HCT116 (cell line): ENCODE data around the gene PRRT2. TPM values are rescaled to one million over a fixed set of nuclear protein-coding genes. Genes with fewer than 3 reads are reported as not detected.

ENCODE experiments used
- ATAC-seq: fragments of 200-7000 bp; cut with Tn5 transposase; 2 replicates; pipeline ENCODE4 v1.9.1; 2020; ENCODE audit warnings: mild to moderate bottlenecking, moderate library complexity
- BruUV-seq: library from RNA; stranded (reverse); fragments of 400-500 nt; replicated peaks from 2 replicates; lab custom pipeline; 2021; lab: Mats Ljungman, UMichigan
- CTCF ChIA-PET: fragments of 300-600 bp; sonication (Branson Sonifier 250); formaldehyde crosslinking; loops from one replicate; lab custom pipeline; 2021; ENCODE audit warnings: antibody characterized with exemption; lab: Charles Lee
- POLR2A ChIA-PET: fragments of 300-600, 350-600 bp; sonication (Branson Sonifier 250); formaldehyde crosslinking; loops from one replicate; lab custom pipeline; 2021; ENCODE audit warnings: antibody characterized with exemption; lab: Charles Lee
- RAD21 ChIA-PET, 2 experiments: fragments of 300-600 bp; sonication (Branson Sonifier 250); formaldehyde crosslinking; loops; one replicate each; lab custom pipeline; 2023; ENCODE audit warnings: low total read pairs in 2 of 2; ENCODE audit not compliant: uncharacterized antibody in 2 of 2, unreplicated experiment in 2 of 2, low non-redundant PET in 1 of 2; lab: Charles Lee
- DNase-seq: peaks from one replicate; pipeline ENCODE4 v3.0.0-alpha.2; 2010; ENCODE audit warnings: low read depth, low spot score
- H2AFZ ChIP-seq: fragments of 200-600 bp; shearing (Covaris generic), sonication (generic); 2 replicates; pipeline ENCODE4 v1.6.1; 2017; ENCODE audit warnings: low read depth, mixed run types, mixed read lengths, antibody characterized with exemption, low read length; ENCODE audit not compliant: poor library complexity, severe bottlenecking
- H3K27ac ChIP-seq: 2 replicates; pipeline ENCODE4 v1.5.1; 2012; ENCODE audit warnings: low read depth, low read length
- H3K27me3 ChIP-seq: fragments of 200-600 bp; sonication (generic); 2 replicates; pipeline ENCODE4 v1.6.1; 2016; ENCODE audit warnings: mixed run types, low read length, mixed read lengths; ENCODE audit not compliant: insufficient read depth
- H3K36me3 ChIP-seq, 2 experiments: fragments of 200-500 bp in 1 of 2; fragments of 200-600 bp in 1 of 2; sonication (Bioruptor generic) in 1 of 2; sonication (generic) in 1 of 2; 2 replicates each; pipeline versions ENCODE4 v1.5.1 to v1.6.1; 2014 to 2016; ENCODE audit warnings: low read length in 2 of 2, inconsistent platforms in 1 of 2, mixed read lengths in 1 of 2, mixed run types in 1 of 2; ENCODE audit not compliant: insufficient read depth in 2 of 2, control insufficient read depth in 1 of 2
- H3K4me1 ChIP-seq, 2 experiments: fragments of 200-600 bp in 1 of 2; sonication (generic) in 1 of 2; 2 replicates each; pipeline versions ENCODE4 v1.5.1 to v1.6.1; 2012 to 2017; ENCODE audit warnings: low read length in 2 of 2, inconsistent platforms in 1 of 2, mild to moderate bottlenecking in 1 of 2, mixed read lengths in 1 of 2, mixed run types in 1 of 2, moderate library complexity in 1 of 2; ENCODE audit not compliant: insufficient read depth in 2 of 2, control insufficient read depth in 1 of 2
- H3K4me2 ChIP-seq: fragments of 200-600 bp; sonication (generic); 2 replicates; pipeline ENCODE4 v1.6.1; 2017; ENCODE audit warnings: mixed run types, low read length, mixed read lengths
- H3K4me3 ChIP-seq, 2 experiments: fragments of 200-600 bp in 1 of 2; sonication (generic) in 1 of 2; replicated peaks in 1 of 2; 2 replicates each; pipeline ENCODE4 v1.5.1; 2011 to 2016; ENCODE audit warnings: low read length in 2 of 2, control low read depth in 1 of 2, low read depth in 1 of 2, mild to moderate bottlenecking in 1 of 2, mixed read lengths in 1 of 2, mixed run types in 1 of 2
- H3K79me2 ChIP-seq: fragments of 200-600 bp; sonication (generic); 2 replicates; pipeline ENCODE4 v1.6.1; 2017; ENCODE audit warnings: mild to moderate bottlenecking, mixed run types, low read length, moderate library complexity, mixed read lengths; ENCODE audit not compliant: insufficient read depth
- H3K9ac ChIP-seq: fragments of 200-600 bp; sonication (generic); 2 replicates; pipeline ENCODE4 v1.6.1; 2016; ENCODE audit warnings: low read length, mixed read lengths
- H3K9me2 ChIP-seq: fragments of 200-600 bp; sonication (generic), shearing (Covaris generic); 2 replicates; pipeline ENCODE4 v1.6.1; 2017; ENCODE audit warnings: mixed run types, mild to moderate bottlenecking, moderate library complexity; ENCODE audit not compliant: insufficient read depth
- H3K9me3 ChIP-seq, 2 experiments: fragments of 200-500 bp in 1 of 2; fragments of 200-600 bp in 1 of 2; sonication (Bioruptor generic) in 1 of 2; sonication (generic) in 1 of 2; 2 replicates each; pipeline ENCODE4 v1.6.1; 2014 to 2017; ENCODE audit warnings: low read length in 2 of 2, mixed read lengths in 2 of 2, inconsistent platforms in 1 of 2, low read depth in 1 of 2, mild to moderate bottlenecking in 1 of 2, mixed run types in 1 of 2, moderate library complexity in 1 of 2; ENCODE audit not compliant: control insufficient read depth in 1 of 2, insufficient read depth in 1 of 2
- H4K20me1 ChIP-seq: fragments of 200-600 bp; sonication (generic), shearing (Covaris generic); 2 replicates; pipeline ENCODE4 v1.6.1; 2017; ENCODE audit warnings: mixed run types, mild to moderate bottlenecking, moderate library complexity; ENCODE audit not compliant: insufficient read depth
- ATF3 ChIP-seq: IDR thresholded peaks from 2 replicates; pipeline ENCODE4 v1.6.1; 2012
- CBX3 ChIP-seq: IDR thresholded peaks from 2 replicates; pipeline ENCODE4 v1.6.1; 2012; ENCODE audit warnings: low read depth
- EGR1 ChIP-seq: IDR thresholded peaks from 2 replicates; pipeline ENCODE4 v1.6.1; 2012; ENCODE audit warnings: low read depth
- ELF1 ChIP-seq: IDR thresholded peaks from 2 replicates; pipeline ENCODE4 v1.6.1; 2012; ENCODE audit warnings: low read depth, borderline replicate concordance
- EZH2 ChIP-seq: fragments of 200-600 bp; sonication (generic); IDR thresholded peaks from 2 replicates; pipeline ENCODE4 v1.6.1; 2017; ENCODE audit warnings: antibody characterized with exemption, mixed run types
- EZH2phosphoT487 ChIP-seq: fragments of 200-600 bp; IDR thresholded peaks from 2 replicates; pipeline ENCODE4 v1.6.1; 2018; ENCODE audit warnings: antibody characterized with exemption, borderline replicate concordance
- FOSL1 ChIP-seq: IDR thresholded peaks from 2 replicates; pipeline ENCODE4 v1.6.1; 2012; ENCODE audit warnings: low read depth
- POLR2A ChIP-seq: IDR thresholded peaks from 2 replicates; pipeline ENCODE4 v1.7.0; 2011; ENCODE audit warnings: borderline replicate concordance; ENCODE audit not compliant: insufficient read depth, insufficient read length; ENCODE audit errors: extremely low read depth
- POLR2AphosphoS5 ChIP-seq: IDR thresholded peaks from 2 replicates; pipeline ENCODE4 v1.6.1; 2011; ENCODE audit warnings: mild to moderate bottlenecking, low read depth, low read length, moderate library complexity
- RAD21 ChIP-seq: IDR thresholded peaks from 2 replicates; pipeline ENCODE4 v1.6.1; 2012; ENCODE audit warnings: low read depth, mild to moderate bottlenecking
- REST ChIP-seq: IDR thresholded peaks from 2 replicates; pipeline ENCODE4 v1.6.1; 2012; ENCODE audit warnings: low read depth
- SIN3A ChIP-seq: IDR thresholded peaks from 2 replicates; pipeline ENCODE4 v1.6.1; 2012; ENCODE audit warnings: low read depth
- SP1 ChIP-seq: IDR thresholded peaks from 2 replicates; pipeline ENCODE4 v1.6.1; 2012; ENCODE audit warnings: low read depth
- SRF ChIP-seq: IDR thresholded peaks from 2 replicates; pipeline ENCODE4 v1.6.1; 2012; ENCODE audit warnings: low read depth
- YY1 ChIP-seq: IDR thresholded peaks from 2 replicates; pipeline ENCODE4 v1.6.1; 2011; ENCODE audit warnings: low read length, low read depth, moderate library complexity, mild to moderate bottlenecking; ENCODE audit not compliant: insufficient replicate concordance; ENCODE audit errors: extremely low read depth
- ZBTB33 ChIP-seq: IDR thresholded peaks from 2 replicates; pipeline ENCODE4 v1.6.1; 2011; ENCODE audit warnings: mild to moderate bottlenecking, low read length, moderate library complexity; ENCODE audit not compliant: insufficient replicate concordance; ENCODE audit errors: extremely low read depth
- ZFX ChIP-seq: fragments of 450-650 bp; IDR thresholded peaks from 2 replicates; pipeline ENCODE4 v1.6.1; 2017
- ZNF274 ChIP-seq: fragments of 200-500 bp; sonication (Bioruptor generic); IDR thresholded peaks from 2 replicates; pipeline ENCODE4 v1.6.1; 2014; ENCODE audit warnings: mild to moderate bottlenecking, low read depth, low read length, inconsistent platforms
- intact Hi-C: fragments of 100-400 bp; cut with micrococcal nuclease; formaldehyde crosslinking; loops from 2 replicates; pipeline ENCODE4 v1.10.0; 2022
- total RNA-seq: library from RNA; stranded (reverse); gene quantifications from one replicate; pipeline ENCODE4 v1.2.1, GENCODE V29; 2021; ENCODE audit not compliant: unreplicated experiment

PRRT2 gene
- total RNA-seq, 1 experiment from 2014 or later = 4.0 TPM

GRCh38 chr16:29824589-29825144 is 12.7 kb downstream of the PRRT2 start:
- intact Hi-C loops = no loop called here

More at GRCh38 chr16:29824589-29825144, 12.7 kb downstream of the PRRT2 start:
- ChIA-PET POLR2A (interaction anchor here (1.1 to 1.4 kb wide), 2 partner anchors 9 to 17 kb away, joined by 3 to 5 read pairs; partner anchors contain the start of gene PAGR1), RAD21 (no interaction called here), CTCF (interaction anchor here (0.6 to 4.9 kb wide), 3 partner anchors 8 to 208 kb away, joined by 3 to 29 read pairs (median 12); partner anchors contain the start of gene PAGR1)
- H3K4me2 ChIP-seq = peak overlapping the region; percentile 78
- H2AFZ ChIP-seq = no peak overlapping the region
- no peak for TF ChIP-seq CBX3
- TF ChIP-seq EGR1 = no peak
- TF ChIP-seq SRF = no peak
- no peak for TF ChIP-seq RAD21
- TF ChIP-seq ZNF274 = no peak
- TF ChIP-seq REST = no peak
- no peak for TF ChIP-seq ELF1
- no peak for TF ChIP-seq ATF3
- no peak for TF ChIP-seq POLR2AphosphoS5
- TF ChIP-seq SIN3A = no peak
- TF ChIP-seq YY1 = no peak
- no peak for TF ChIP-seq POLR2A
- TF ChIP-seq FOSL1 = no peak
- TF ChIP-seq EZH2phosphoT487 = no peak
- no peak for TF ChIP-seq EZH2
- no peak for TF ChIP-seq SP1
- TF ChIP-seq ZBTB33 = no peak
- no peak for TF ChIP-seq ZFX
- H3K79me2 ChIP-seq = peaks cover 45% of the 10 kb centered on the region
- H3K9me2 ChIP-seq = no peaks in the 10 kb centered on the region
- H3K4me1 ChIP-seq = peaks cover 74 to 99% of the 10 kb centered on the region in 2 experiments
- no peak for DNase-seq
- BruUV-seq = no TSS peak
- H3K27me3 ChIP-seq = no peaks in the 10 kb centered on the region
- no peaks in the 10 kb centered on the region; the same call in 1 of the 2 replicates for H4K20me1 ChIP-seq
- peak overlapping the region; percentile 98 for H3K27ac ChIP-seq
- H3K9ac ChIP-seq = peak overlapping the region; percentile 56
- ATAC-seq = no peak
- H3K9me3 ChIP-seq = no peaks in the 10 kb centered on the region
- peak overlapping the region in 1 of 2 experiments; percentile 38; a peak in 2 of 4 replicates for H3K4me3 ChIP-seq
- no peaks in the 10 kb centered on the region; a peak in 1 of 4 replicates for H3K36me3 ChIP-seq
